H7 (cell line): ENCODE data around the gene WDR70. TPM values are rescaled to one million over a fixed set of nuclear protein-coding genes. Genes with fewer than 3 reads are reported as not detected.
"Not testable (repeated sequence)": the region's sequence is repeated elsewhere in the genome, so short reads cannot be mapped to it uniquely, and the experiment has no call there.

Source experiments
- DNase-seq: peaks from one replicate; pipeline ENCODE4 v3.0.0; 2012
- H3K27me3 ChIP-seq: 2 replicates; pipeline ENCODE4 v1.6.0; 2011; ENCODE audit warnings: mild to moderate bottlenecking, low read length; ENCODE audit not compliant: control insufficient read depth, insufficient read depth
- H3K36me3 ChIP-seq: replicated peaks from 2 replicates; pipeline ENCODE4 v1.5.1; 2011; ENCODE audit warnings: low read length; ENCODE audit not compliant: control insufficient read depth, insufficient read depth
- H3K4me3 ChIP-seq: 2 replicates; pipeline ENCODE4 v1.5.1; 2011; ENCODE audit warnings: low read depth, mild to moderate bottlenecking, control low read depth, low read length, moderate library complexity; ENCODE audit not compliant: insufficient read depth
- total RNA-seq: library from RNA; depleted of rRNA; stranded (reverse); fragments of >200 nt; shearing (Covaris generic); gene quantifications from 2 replicates; pipeline ENCODE4 v1.2.3, GENCODE V29; 2014; rRNA removed

The WDR70 gene
- total RNA-seq, result 28.0 and 34.7 TPM in 2 replicates

GRCh38 chr5:37379100-37379628 is at the start of gene WDR70:
TSS of gene WDR70 (plus strand) at chr5:37379318. CDS start at chr5:37379368, 50 bp downstream.
- not testable (repeated sequence) for H3K27me3 ChIP-seq, H3K36me3 ChIP-seq
- DNase-seq, result peak; percentile 81
- H3K4me3 ChIP-seq, result peak within 1 kb of the TSS; percentile 66

- H3K27me3 ChIP-seq, H3K4me3 ChIP-seq, DNase-seq: not testable (repeated sequence)
- H3K36me3 ChIP-seq, result peaks cover 15% of the 10 kb centered on the region
These were observed 44.4 kb upstream of the WDR70 start for GRCh38 chr5:37334754-37335153.

- not testable (repeated sequence) for H3K4me3 ChIP-seq, DNase-seq, H3K27me3 ChIP-seq
- peaks cover 23% of the 10 kb centered on the region for H3K36me3 ChIP-seq
These were observed 36.4 kb upstream of the WDR70 start for GRCh38 chr5:37342741-37343140.

GRCh38 chr5:37355161-37355560 is 24.0 kb upstream of the WDR70 start:
- Histone ChIP-seq H3K4me3 (no peak overlapping the region), H3K27me3 (no peaks in the 10 kb centered on the region), H3K36me3 (peaks cover 18% of the 10 kb centered on the region)
- no peak for DNase-seq

GRCh38 chr5:37370550-37370863 is 8.6 kb upstream of the WDR70 start:
- H3K36me3 ChIP-seq, result no peaks in the 10 kb centered on the region
- H3K4me3 ChIP-seq, result peak overlapping the region; percentile 96
- DNase-seq, result peak; percentile 59
- no peaks in the 10 kb centered on the region for H3K27me3 ChIP-seq

- H3K36me3 ChIP-seq, result no peaks in the 10 kb centered on the region
- no peaks in the 10 kb centered on the region for H3K27me3 ChIP-seq
- DNase-seq, result peak; percentile 93
- H3K4me3 ChIP-seq, result peak within 1 kb of the TSS; percentile 96
These were observed 8.0 kb upstream of the WDR70 start, which contains the start of gene NUP155 for GRCh38 chr5:37370864-37371726. TSS of gene NUP155 (minus strand) at chr5:37371106. CDS start at chr5:37370977, 129 bp downstream.

GRCh38 chr5:37375091-37375490 is 4.0 kb upstream of the WDR70 start:
- Histone ChIP-seq H3K27me3 (no peaks in the 10 kb centered on the region), H3K4me3 (no peak overlapping the region), H3K36me3 (no peaks in the 10 kb centered on the region)
- DNase-seq, result no peak

- not testable (repeated sequence) for H3K4me3 ChIP-seq, H3K27me3 ChIP-seq, H3K36me3 ChIP-seq, DNase-seq
These were observed 1.1 kb upstream of the WDR70 start for GRCh38 chr5:37378066-37378465.

- DNase-seq, result no peak
- H3K4me3 ChIP-seq, result no peak overlapping the region
- H3K36me3 ChIP-seq, result no peaks in the 10 kb centered on the region; the same call in none of the 2 replicates
- no peaks in the 10 kb centered on the region for H3K27me3 ChIP-seq
These were observed 12.5 kb downstream of the WDR70 start for GRCh38 chr5:37391591-37391990.

GRCh38 chr5:37396352-37396751 is 17.2 kb downstream of the WDR70 start:
- no peaks in the 10 kb centered on the region; the same call in none of the 2 replicates for H3K36me3 ChIP-seq
- DNase-seq, result no peak
- no peak overlapping the region for H3K4me3 ChIP-seq
- no peaks in the 10 kb centered on the region for H3K27me3 ChIP-seq

GRCh38 chr5:37400501-37400900 is 21.4 kb downstream of the WDR70 start:
- DNase-seq, result no peak
- Histone ChIP-seq H3K36me3 (no peaks in the 10 kb centered on the region; the same call in 1 of the 2 replicates), H3K27me3 (no peaks in the 10 kb centered on the region)

GRCh38 chr5:37412515-37412914 is 33.4 kb downstream of the WDR70 start:
- H3K27me3 ChIP-seq, result no peaks in the 10 kb centered on the region
- H3K4me3 ChIP-seq, result no peak overlapping the region
- H3K36me3 ChIP-seq, result no peaks in the 10 kb centered on the region
- DNase-seq, result no peak

More at GRCh38 chr5:37400501-37400900, 21.4 kb downstream of the WDR70 start:
- H3K4me3 ChIP-seq, result no peak overlapping the region

GRCh38 chr5:37415456-37415855 is 36.3 kb downstream of the WDR70 start:
- not testable (repeated sequence) for H3K36me3 ChIP-seq, H3K27me3 ChIP-seq

GRCh38 chr5:37417347-37417746 is 38.2 kb downstream of the WDR70 start:
- DNase-seq, result no peak
- Histone ChIP-seq H3K36me3 (no peaks in the 10 kb centered on the region), H3K27me3 (no peaks in the 10 kb centered on the region), H3K4me3 (no peak overlapping the region)

More at GRCh38 chr5:37415456-37415855, 36.3 kb downstream of the WDR70 start:
- not testable (repeated sequence) for DNase-seq, H3K4me3 ChIP-seq

- DNase-seq, result no peak
- H3K4me3 ChIP-seq, result no peak overlapping the region
- H3K36me3 ChIP-seq, result no peaks in the 10 kb centered on the region
- no peaks in the 10 kb centered on the region for H3K27me3 ChIP-seq
These were observed 45.3 kb downstream of the WDR70 start for GRCh38 chr5:37424441-37424840.
